GM10847 (cell line): Measurements from ENCODE around the gene BMPR2.

Experiments used
- POLR2A ChIP-seq: IDR thresholded peaks from 2 replicates; pipeline ENCODE4 v1.6.1; 2011; ENCODE audit not compliant: insufficient read length; ENCODE audit errors: extremely low read depth

Gene BMPR2

DNA sequence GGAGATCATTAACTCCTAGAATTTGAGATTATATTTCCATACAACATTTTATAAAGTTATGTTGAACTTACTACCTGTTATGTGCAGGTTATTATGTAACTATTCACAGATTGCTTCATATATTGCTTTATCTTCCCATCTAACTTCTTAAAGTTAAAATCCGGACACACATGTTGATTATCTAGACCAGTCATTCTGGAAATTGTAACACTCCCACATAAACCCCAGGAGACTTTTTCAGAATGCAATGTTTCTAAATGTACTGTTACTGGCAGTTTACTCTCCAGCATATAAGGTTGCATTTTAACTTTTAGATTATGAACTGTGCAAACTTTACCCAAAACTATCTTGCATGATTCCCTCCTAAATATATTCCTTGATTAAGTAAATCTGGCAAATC, 188.1 kb downstream of the BMPR2 start:
- no peak for TF ChIP-seq POLR2A

DNA sequence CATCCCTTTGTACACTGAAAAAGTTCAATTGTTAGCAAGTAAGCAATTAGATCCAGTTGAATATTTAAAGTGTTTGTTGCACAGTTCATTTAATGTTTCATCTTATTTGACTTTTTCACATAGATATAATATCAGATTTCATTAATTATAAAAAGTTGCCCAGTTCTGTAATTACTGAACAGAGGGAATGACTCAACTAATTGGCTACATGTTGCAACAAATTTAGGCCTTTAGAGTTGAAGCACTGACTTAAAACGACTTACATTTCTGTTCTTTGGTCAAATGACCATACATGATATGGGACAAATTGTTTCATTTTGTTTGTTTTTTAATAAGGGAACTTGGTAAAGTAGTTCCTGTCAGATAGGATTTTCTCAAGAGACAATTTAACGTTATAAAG, 190.2 kb downstream of the BMPR2 start:
- TF ChIP-seq POLR2A = no peak

DNA sequence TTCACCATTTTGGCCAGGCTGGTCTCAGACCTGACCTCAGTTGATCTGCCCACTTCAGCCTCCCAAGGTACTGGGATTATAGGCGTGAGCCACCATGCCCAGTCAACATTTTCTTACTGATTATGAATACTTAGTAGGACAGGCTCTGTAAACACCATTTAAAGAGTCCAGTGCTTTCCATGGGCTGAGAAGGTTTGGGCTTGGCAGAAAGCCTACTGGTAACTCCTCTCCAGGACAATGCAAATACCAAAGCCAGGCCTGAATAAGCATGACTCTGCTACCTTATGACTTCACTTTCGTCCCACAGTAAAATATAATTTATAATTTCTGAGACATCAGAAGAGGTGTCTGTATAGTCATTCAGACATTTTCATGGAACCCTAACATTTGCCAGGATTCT, 198.4 kb downstream of the BMPR2 start:
- TF ChIP-seq POLR2A = no peak

DNA sequence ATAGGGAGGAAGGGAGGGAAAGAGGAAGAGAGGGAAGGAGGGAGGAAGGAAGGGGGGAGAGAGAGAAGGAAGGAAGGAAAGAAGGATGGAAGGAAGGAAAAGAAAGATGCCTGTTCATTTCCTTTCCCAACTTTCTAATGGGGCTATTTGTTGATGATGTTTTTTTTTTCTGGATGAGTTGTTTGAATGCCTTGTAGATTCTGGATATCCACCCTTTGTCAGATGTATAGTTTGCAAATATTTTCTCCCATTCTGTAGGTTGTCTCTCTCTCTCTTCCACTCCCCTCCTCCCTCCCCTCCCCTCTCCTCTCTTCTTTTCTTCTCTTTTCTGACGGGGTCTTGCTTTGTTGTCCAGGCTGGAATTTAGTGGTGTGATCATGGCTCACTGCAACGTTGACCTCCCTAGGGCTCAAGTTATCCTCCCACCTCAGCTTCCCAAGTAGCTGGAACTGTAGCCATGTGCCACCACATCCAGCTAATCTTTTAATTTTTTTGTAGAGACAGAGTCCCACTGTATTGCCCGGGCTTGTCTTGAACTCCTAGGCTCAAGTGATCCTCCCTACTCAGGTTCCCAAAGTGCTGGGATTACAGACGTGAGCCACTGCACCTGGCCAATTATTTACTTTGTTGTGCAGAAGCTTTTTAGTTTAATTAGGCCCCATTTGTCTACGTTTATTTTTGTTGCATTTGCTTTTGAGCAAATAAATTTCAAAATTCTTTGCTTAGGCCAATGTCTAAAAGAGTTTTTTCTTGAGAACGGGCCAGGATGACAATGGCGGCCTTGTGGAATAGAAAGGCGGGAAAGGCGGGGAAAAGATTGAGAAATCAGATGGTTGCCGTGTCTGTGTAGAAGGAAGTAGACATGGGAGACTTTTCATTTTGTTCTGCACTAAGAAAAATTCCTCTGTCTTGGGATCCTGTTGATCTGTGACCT, 201.4 kb downstream of the BMPR2 start:
- TF ChIP-seq POLR2A = no peak

DNA sequence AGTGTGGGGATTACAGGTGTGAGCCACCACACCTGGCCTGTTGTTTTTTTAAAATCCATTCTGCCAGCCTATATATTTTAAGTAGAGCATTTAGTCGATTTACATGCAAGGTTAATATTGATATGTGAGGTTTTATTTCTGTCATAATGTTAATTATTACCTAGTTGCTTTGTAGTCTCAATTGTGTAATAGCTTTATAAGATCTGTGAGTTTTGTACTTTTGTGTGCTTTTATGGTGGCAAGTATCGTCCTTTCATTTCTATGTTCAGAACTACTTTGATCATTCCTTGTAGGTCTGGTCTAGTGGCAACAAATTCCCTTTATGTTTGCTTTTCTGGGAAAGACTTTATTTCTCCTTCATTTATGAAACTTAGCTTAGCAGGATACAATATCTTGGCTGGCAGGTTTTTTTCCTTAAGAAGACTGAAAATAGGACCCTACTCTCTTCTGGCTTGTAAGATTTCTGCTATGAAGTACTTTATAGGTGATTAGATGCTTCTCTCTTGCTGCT, 207.6 kb downstream of the BMPR2 start:
- no peak for TF ChIP-seq POLR2A

DNA sequence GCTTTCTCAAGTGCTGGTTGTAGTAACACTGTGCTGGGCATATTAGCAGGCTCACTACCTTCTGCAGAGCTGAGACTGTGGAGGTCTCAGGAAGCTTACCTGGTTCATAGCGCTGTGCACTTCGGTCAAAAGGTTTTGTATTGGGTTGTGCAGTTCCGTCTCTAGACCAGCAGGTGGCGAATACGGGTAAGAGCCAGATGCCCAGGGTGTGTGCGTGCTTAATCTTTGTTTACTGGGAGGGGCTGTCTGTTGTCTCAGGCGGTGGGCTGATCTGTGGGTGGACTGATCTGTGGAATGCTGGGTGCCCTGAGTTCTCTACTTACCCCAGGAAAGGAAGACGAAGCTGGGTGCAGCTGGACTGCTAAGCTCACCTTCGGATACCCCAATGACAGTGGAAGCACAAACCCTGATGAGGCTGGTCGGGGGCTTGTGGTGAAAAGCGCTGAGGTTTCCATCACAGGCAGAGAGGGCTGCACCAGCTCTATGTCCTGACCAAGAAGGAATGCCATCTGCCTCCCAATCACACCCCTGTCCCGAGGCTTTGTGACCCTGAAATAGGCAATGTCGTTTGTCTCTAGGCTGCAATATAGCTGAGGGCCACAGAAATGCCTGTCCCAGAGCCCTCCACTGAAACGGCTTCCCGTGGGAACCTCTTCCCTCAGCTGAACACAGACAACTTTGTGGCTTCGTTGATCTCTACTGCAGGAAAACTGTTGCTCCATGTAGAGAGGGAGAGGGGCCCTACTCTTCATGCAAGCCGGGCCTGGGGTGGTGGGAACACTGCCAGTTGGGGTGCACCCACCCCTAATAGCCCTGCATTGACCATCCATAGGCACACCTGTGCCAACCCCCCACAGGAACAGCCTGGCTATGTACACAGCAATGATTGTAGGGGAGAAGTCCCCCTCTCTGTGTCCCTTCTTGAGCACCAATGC, 212.8 kb downstream of the BMPR2 start:
- TF ChIP-seq POLR2A = no peak

DNA sequence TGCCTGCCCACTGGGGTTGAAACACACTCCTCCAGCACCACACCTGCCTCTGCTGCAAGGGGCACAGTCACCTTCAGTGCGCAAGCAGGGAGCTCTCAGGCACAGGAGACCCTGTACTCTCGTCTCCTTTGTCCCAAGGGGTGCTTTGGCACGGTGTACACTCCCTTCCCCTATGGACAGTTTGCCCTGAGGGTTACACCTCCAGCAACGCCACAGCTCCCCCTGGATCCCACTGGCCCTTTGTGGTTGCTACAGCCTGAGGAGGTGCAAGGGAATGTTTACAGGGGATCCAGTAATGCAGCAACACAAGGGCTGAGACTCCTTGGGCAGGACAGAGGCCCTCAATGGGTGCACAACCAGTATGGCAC, 213.4 kb downstream of the BMPR2 start:
- TF ChIP-seq POLR2A = no peak

DNA sequence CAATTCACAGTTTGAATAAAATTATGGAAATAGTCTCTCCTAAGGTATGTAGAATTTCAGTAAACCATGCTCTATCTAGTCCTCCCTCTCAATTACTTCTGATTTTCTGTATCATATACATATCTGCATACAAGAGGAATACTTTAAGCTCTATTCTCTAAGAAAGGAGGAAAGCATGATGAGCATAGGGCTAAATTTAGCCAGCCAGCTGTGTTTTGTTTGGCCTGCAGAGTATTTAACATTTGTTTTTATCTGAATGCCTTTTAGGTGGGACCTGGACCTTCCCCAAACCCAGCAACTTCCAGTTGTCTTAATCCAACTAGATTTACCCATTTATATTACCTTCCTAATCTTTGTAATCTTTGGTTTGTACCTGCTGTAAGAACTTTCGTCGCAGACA, 216.4 kb downstream of the BMPR2 start:
- TF ChIP-seq POLR2A = no peak

DNA sequence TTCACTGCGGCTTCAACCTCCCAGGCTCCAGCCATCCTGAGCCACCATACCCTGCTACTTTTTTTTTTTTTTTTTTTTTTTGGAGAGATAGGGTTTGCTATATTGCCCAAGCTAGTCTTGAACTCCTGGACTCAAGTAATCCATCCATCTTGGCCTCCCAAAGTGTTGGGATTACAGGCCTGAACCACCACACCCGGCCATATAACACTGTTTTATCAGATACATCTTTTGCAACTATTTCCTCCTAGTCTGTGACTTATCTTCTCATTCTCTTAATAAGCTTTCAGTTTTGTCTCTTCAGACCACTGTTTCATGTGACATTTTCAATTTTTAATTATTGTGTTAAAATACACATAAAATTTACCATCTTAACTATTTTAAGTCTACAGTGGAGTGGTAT, 223.0 kb downstream of the BMPR2 start:
- no peak for TF ChIP-seq POLR2A

DNA sequence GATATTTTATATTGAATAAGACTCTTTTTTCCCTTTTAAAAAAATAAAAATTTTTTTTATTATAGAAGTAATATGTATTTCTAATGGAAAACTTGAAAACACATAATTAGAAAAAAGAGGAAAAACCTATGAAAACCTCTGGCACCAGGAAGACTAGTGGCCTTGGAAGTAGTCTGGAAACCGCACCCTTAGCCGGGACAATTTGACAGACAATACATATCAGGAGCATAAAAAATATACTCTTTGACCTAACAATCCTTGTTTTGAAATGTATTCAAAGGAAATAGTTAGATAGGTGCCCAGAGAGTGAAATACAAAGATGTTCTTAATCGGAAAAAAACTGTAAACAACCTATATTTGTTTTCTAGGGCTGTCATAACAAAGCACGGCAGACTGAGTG, 223.8 kb downstream of the BMPR2 start:
- no peak for TF ChIP-seq POLR2A

DNA sequence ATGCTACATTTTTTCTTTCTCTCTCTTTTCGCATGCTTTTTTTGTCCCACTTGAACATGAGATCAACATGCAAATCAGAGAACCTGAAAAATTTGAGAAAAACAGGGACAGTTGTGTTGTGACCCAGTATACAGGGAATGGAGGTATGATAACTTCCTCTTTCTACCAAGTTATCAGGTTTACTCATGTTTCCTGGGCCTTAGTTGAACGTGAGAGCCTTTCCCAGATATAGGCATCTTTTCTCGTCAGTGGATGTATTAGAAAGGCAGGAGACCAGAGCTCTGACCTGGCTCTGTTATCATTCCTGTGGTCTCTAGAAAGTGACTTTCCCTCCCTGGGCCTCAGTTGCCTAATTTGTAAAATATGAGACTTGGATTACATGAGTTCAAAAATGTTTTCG, 228.6 kb downstream of the BMPR2 start:
- no peak for TF ChIP-seq POLR2A

DNA sequence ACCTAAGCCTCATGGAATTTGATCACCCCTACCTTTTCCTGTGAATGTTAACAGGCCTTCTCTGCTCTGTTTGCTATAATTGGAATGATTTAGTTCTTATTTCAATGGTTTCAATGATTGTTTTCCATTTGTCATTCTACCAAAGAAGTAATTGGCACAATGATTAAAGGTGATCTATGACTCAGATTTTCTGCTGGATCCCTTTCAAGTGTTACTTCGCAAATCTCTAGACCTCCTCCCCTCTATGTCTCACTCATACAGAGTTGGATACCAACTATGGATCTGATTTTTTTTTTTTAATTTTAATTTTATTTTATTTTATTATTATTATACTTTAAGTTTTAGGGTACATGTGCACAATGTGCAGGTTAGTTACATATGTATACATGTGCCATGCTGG, 229.0 kb downstream of the BMPR2 start:
- no peak for TF ChIP-seq POLR2A

DNA sequence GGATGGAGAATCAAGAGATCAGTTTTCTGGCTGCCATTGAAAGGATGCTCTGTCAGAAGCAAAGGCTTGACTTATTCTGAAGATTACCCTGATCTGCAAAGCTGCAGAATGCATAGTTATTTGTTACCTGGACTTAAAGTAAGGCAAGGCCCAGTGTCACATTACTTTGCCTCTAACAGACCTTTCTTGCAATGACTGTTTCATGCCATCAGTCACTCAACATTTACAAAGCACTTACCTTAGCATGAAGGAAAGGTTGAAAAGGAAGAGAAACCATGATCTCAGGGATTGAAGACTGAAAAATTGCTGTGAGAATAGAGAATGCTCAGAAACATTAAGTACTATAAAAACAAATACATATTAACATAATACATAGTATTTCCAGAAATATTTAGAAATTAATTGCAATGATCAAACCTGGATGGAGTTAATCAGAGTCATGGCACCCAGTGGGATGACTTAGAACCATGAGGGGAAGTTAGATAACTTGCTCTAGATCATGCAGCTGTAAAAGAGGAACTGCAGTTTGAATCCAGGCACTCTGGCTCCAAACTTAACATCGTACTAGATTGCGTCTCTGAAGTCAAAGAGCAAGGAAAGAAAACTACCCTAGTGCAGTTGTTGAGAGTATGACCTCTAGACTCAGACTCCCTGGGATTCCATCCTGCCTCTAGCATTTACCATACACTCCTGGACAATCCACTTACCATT, 232.2 kb downstream of the BMPR2 start:
- TF ChIP-seq POLR2A = no peak

DNA sequence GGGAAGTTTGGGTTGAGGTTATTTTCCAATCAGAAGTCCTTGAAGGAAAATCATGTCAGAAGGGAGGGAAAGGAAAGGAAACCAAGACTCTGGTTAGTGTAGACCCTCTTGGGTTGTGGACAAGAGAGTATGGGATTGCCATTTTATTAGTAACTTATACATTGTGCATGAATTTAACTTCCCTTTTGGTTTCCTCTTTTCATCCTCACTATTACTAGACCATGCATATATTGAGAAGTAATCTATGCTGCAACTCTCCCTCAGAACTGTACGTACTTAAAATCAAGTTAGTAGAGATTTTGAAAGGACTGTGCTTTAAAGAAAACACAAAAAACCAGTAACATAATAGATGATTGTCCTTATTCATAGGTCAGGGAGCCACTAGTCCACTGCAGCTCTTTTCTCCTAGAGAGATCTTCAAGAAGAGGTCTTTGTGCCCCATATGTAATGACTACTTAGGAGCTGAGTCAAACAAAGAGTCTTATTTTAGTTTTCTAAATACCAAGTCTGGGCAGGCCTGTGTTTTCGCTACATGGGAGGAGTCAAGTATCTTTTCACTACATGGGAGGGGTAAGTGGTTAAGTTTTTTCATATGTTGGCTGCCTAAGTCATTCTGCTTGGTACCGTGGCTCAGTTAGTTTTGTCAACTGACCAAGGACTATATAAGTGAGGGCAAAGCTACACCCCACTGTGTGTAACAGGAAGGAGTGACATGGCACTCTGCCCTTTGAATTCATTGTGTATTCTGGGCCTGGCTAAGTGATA, 233.4 kb downstream of the BMPR2 start:
- no peak for TF ChIP-seq POLR2A
